HCT116 (cell line): ENCODE results near the gene UPK1B. TPM values are rescaled to one million over a fixed set of nuclear protein-coding genes. Genes with fewer than 3 reads are reported as not detected.

Experiments used
- ATAC-seq: fragments of 200-7000 bp; cut with Tn5 transposase; 2 replicates; pipeline ENCODE4 v1.9.1; 2020; ENCODE audit warnings: mild to moderate bottlenecking, moderate library complexity
- BruUV-seq: library from RNA; stranded (reverse); fragments of 400-500 nt; replicated peaks from 2 replicates; lab custom pipeline; 2021; lab: Mats Ljungman, UMichigan
- CTCF ChIA-PET: fragments of 300-600 bp; sonication (Branson Sonifier 250); formaldehyde crosslinking; loops from one replicate; lab custom pipeline; 2021; ENCODE audit warnings: antibody characterized with exemption; lab: Charles Lee
- POLR2A ChIA-PET: fragments of 300-600, 350-600 bp; sonication (Branson Sonifier 250); formaldehyde crosslinking; loops from one replicate; lab custom pipeline; 2021; ENCODE audit warnings: antibody characterized with exemption; lab: Charles Lee
- RAD21 ChIA-PET, 2 experiments: fragments of 300-600 bp; sonication (Branson Sonifier 250); formaldehyde crosslinking; loops; one replicate each; lab custom pipeline; 2023; ENCODE audit warnings: low total read pairs in 2 of 2; ENCODE audit not compliant: uncharacterized antibody in 2 of 2, unreplicated experiment in 2 of 2, low non-redundant PET in 1 of 2; lab: Charles Lee
- DNase-seq: peaks from one replicate; pipeline ENCODE4 v3.0.0-alpha.2; 2010; ENCODE audit warnings: low read depth, low spot score
- H2AFZ ChIP-seq: fragments of 200-600 bp; shearing (Covaris generic), sonication (generic); 2 replicates; pipeline ENCODE4 v1.6.1; 2017; ENCODE audit warnings: low read depth, mixed run types, mixed read lengths, antibody characterized with exemption, low read length; ENCODE audit not compliant: poor library complexity, severe bottlenecking
- H3K27ac ChIP-seq: 2 replicates; pipeline ENCODE4 v1.5.1; 2012; ENCODE audit warnings: low read depth, low read length
- H3K27me3 ChIP-seq: fragments of 200-600 bp; sonication (generic); 2 replicates; pipeline ENCODE4 v1.6.1; 2016; ENCODE audit warnings: mixed run types, low read length, mixed read lengths; ENCODE audit not compliant: insufficient read depth
- H3K36me3 ChIP-seq, 2 experiments: fragments of 200-500 bp in 1 of 2; fragments of 200-600 bp in 1 of 2; sonication (Bioruptor generic) in 1 of 2; sonication (generic) in 1 of 2; 2 replicates each; pipeline versions ENCODE4 v1.5.1 to v1.6.1; 2014 to 2016; ENCODE audit warnings: low read length in 2 of 2, inconsistent platforms in 1 of 2, mixed read lengths in 1 of 2, mixed run types in 1 of 2; ENCODE audit not compliant: insufficient read depth in 2 of 2, control insufficient read depth in 1 of 2
- H3K4me1 ChIP-seq, 2 experiments: fragments of 200-600 bp in 1 of 2; sonication (generic) in 1 of 2; 2 replicates each; pipeline versions ENCODE4 v1.5.1 to v1.6.1; 2012 to 2017; ENCODE audit warnings: low read length in 2 of 2, inconsistent platforms in 1 of 2, mild to moderate bottlenecking in 1 of 2, mixed read lengths in 1 of 2, mixed run types in 1 of 2, moderate library complexity in 1 of 2; ENCODE audit not compliant: insufficient read depth in 2 of 2, control insufficient read depth in 1 of 2
- H3K4me2 ChIP-seq: fragments of 200-600 bp; sonication (generic); 2 replicates; pipeline ENCODE4 v1.6.1; 2017; ENCODE audit warnings: mixed run types, low read length, mixed read lengths
- H3K4me3 ChIP-seq, 2 experiments: fragments of 200-600 bp in 1 of 2; sonication (generic) in 1 of 2; replicated peaks in 1 of 2; 2 replicates each; pipeline ENCODE4 v1.5.1; 2011 to 2016; ENCODE audit warnings: low read length in 2 of 2, control low read depth in 1 of 2, low read depth in 1 of 2, mild to moderate bottlenecking in 1 of 2, mixed read lengths in 1 of 2, mixed run types in 1 of 2
- H3K79me2 ChIP-seq: fragments of 200-600 bp; sonication (generic); 2 replicates; pipeline ENCODE4 v1.6.1; 2017; ENCODE audit warnings: mild to moderate bottlenecking, mixed run types, low read length, moderate library complexity, mixed read lengths; ENCODE audit not compliant: insufficient read depth
- H3K9ac ChIP-seq: fragments of 200-600 bp; sonication (generic); 2 replicates; pipeline ENCODE4 v1.6.1; 2016; ENCODE audit warnings: low read length, mixed read lengths
- H3K9me2 ChIP-seq: fragments of 200-600 bp; sonication (generic), shearing (Covaris generic); 2 replicates; pipeline ENCODE4 v1.6.1; 2017; ENCODE audit warnings: mixed run types, mild to moderate bottlenecking, moderate library complexity; ENCODE audit not compliant: insufficient read depth
- H3K9me3 ChIP-seq, 2 experiments: fragments of 200-500 bp in 1 of 2; fragments of 200-600 bp in 1 of 2; sonication (Bioruptor generic) in 1 of 2; sonication (generic) in 1 of 2; 2 replicates each; pipeline ENCODE4 v1.6.1; 2014 to 2017; ENCODE audit warnings: low read length in 2 of 2, mixed read lengths in 2 of 2, inconsistent platforms in 1 of 2, low read depth in 1 of 2, mild to moderate bottlenecking in 1 of 2, mixed run types in 1 of 2, moderate library complexity in 1 of 2; ENCODE audit not compliant: control insufficient read depth in 1 of 2, insufficient read depth in 1 of 2
- H4K20me1 ChIP-seq: fragments of 200-600 bp; sonication (generic), shearing (Covaris generic); 2 replicates; pipeline ENCODE4 v1.6.1; 2017; ENCODE audit warnings: mixed run types, mild to moderate bottlenecking, moderate library complexity; ENCODE audit not compliant: insufficient read depth
- CBX3 ChIP-seq: IDR thresholded peaks from 2 replicates; pipeline ENCODE4 v1.6.1; 2012; ENCODE audit warnings: low read depth
- EZH2 ChIP-seq: fragments of 200-600 bp; sonication (generic); IDR thresholded peaks from 2 replicates; pipeline ENCODE4 v1.6.1; 2017; ENCODE audit warnings: antibody characterized with exemption, mixed run types
- EZH2phosphoT487 ChIP-seq: fragments of 200-600 bp; IDR thresholded peaks from 2 replicates; pipeline ENCODE4 v1.6.1; 2018; ENCODE audit warnings: antibody characterized with exemption, borderline replicate concordance
- FOSL1 ChIP-seq: IDR thresholded peaks from 2 replicates; pipeline ENCODE4 v1.6.1; 2012; ENCODE audit warnings: low read depth
- JUND ChIP-seq: IDR thresholded peaks from 2 replicates; pipeline ENCODE4 v1.6.1; 2012
- POLR2A ChIP-seq: IDR thresholded peaks from 2 replicates; pipeline ENCODE4 v1.7.0; 2011; ENCODE audit warnings: borderline replicate concordance; ENCODE audit not compliant: insufficient read depth, insufficient read length; ENCODE audit errors: extremely low read depth
- POLR2AphosphoS5 ChIP-seq: IDR thresholded peaks from 2 replicates; pipeline ENCODE4 v1.6.1; 2011; ENCODE audit warnings: mild to moderate bottlenecking, low read depth, low read length, moderate library complexity
- SIN3A ChIP-seq: IDR thresholded peaks from 2 replicates; pipeline ENCODE4 v1.6.1; 2012; ENCODE audit warnings: low read depth
- SRF ChIP-seq: IDR thresholded peaks from 2 replicates; pipeline ENCODE4 v1.6.1; 2012; ENCODE audit warnings: low read depth
- TCF7L2 ChIP-seq: IDR thresholded peaks from 2 replicates; pipeline ENCODE4 v1.7.0; 2011; ENCODE audit warnings: borderline replicate concordance, inconsistent platforms; ENCODE audit not compliant: insufficient read depth, insufficient read length; ENCODE audit errors: extremely low read depth
- YY1 ChIP-seq: IDR thresholded peaks from 2 replicates; pipeline ENCODE4 v1.6.1; 2011; ENCODE audit warnings: low read length, low read depth, moderate library complexity, mild to moderate bottlenecking; ENCODE audit not compliant: insufficient replicate concordance; ENCODE audit errors: extremely low read depth
- ZFX ChIP-seq: fragments of 450-650 bp; IDR thresholded peaks from 2 replicates; pipeline ENCODE4 v1.6.1; 2017
- ZNF274 ChIP-seq: fragments of 200-500 bp; sonication (Bioruptor generic); IDR thresholded peaks from 2 replicates; pipeline ENCODE4 v1.6.1; 2014; ENCODE audit warnings: mild to moderate bottlenecking, low read depth, low read length, inconsistent platforms
- intact Hi-C: fragments of 100-400 bp; cut with micrococcal nuclease; formaldehyde crosslinking; loops from 2 replicates; pipeline ENCODE4 v1.10.0; 2022
- total RNA-seq: library from RNA; stranded (reverse); gene quantifications from one replicate; pipeline ENCODE4 v1.2.1, GENCODE V29; 2021; ENCODE audit not compliant: unreplicated experiment
- TF ChIP-seq, protein P1 (sequence below): IDR thresholded peaks from 2 replicates; pipeline ENCODE4 v1.6.1; 2012
- TF ChIP-seq, protein P2 (sequence below): IDR thresholded peaks from 2 replicates; pipeline ENCODE4 v1.6.1; 2011; ENCODE audit warnings: mild to moderate bottlenecking, low read length, moderate library complexity; ENCODE audit not compliant: insufficient replicate concordance; ENCODE audit errors: extremely low read depth
- TF ChIP-seq, protein P3 (sequence below), 3 experiments: fragments of 200-600 bp in 1 of 3; sonication (generic) in 1 of 3; IDR thresholded peaks in 2 of 3; conservative IDR thresholded peaks in 1 of 3; 2 replicates each; pipeline ENCODE4 v1.5.1; 2012 to 2017; ENCODE audit warnings: low read depth in 2 of 3, low read length in 2 of 3, antibody characterized with exemption in 1 of 3, borderline replicate concordance in 1 of 3, control low read depth in 1 of 3, mild to moderate bottlenecking in 1 of 3, mixed read lengths in 1 of 3, mixed run types in 1 of 3, moderate library complexity in 1 of 3; ENCODE audit not compliant: insufficient read depth in 1 of 3
- TF ChIP-seq, protein P4 (sequence below): IDR thresholded peaks from 2 replicates; pipeline ENCODE4 v1.6.1; 2012; ENCODE audit warnings: low read depth
- TF ChIP-seq, protein P5 (sequence below): IDR thresholded peaks from 2 replicates; pipeline ENCODE4 v1.6.1; 2012

Gene UPK1B
- total RNA-seq, 1 experiment from 2014 or later: not detected

DNA sequence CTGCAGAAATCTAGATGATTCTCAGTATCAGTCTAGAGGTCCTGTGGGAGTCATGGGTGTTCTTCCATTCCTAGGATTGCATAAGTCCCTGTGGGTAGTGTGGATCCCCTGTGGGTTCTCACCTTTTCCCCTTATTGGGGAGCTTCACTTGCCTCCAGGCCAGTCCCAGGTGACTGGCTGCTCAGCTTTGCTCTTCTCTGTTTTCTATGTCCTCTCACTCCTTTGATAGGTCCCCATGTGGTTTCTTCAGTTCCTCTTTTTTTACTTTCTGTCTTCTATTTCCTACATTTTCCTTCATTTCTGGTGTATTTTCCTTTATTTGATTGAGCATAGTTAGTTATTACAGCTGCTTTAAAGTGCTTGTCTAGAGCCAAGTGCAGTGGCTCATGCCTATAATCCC lies 16.5 kb upstream of the UPK1B start:
- Histone ChIP-seq H3K4me3 (no peak overlapping the region), H3K36me3 (no peaks in the 10 kb centered on the region), H2AFZ (no peak overlapping the region), H4K20me1 (no peaks in the 10 kb centered on the region), H3K27me3 (no peaks in the 10 kb centered on the region), H3K9me3 (no peaks in the 10 kb centered on the region), H3K9ac (no peak overlapping the region), H3K27ac (no peak overlapping the region), H3K9me2 (no peaks in the 10 kb centered on the region), H3K4me2 (no peak overlapping the region), H3K79me2 (no peaks in the 10 kb centered on the region), H3K4me1 (no peaks in the 10 kb centered on the region)
- TF ChIP-seq FOSL1 (no peak), SIN3A (no peak), JUND (no peak), EZH2 (no peak), SRF (no peak), CBX3 (no peak), ZNF274 (no peak), POLR2A (no peak), TCF7L2 (no peak), POLR2AphosphoS5 (no peak), YY1 (no peak), ZFX (no peak), EZH2phosphoT487 (no peak)
- TF ChIP-seq, protein P1, sequence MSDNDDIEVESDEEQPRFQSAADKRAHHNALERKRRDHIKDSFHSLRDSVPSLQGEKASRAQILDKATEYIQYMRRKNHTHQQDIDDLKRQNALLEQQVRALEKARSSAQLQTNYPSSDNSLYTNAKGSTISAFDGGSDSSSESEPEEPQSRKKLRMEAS: no peak
- TF ChIP-seq, protein P2, sequence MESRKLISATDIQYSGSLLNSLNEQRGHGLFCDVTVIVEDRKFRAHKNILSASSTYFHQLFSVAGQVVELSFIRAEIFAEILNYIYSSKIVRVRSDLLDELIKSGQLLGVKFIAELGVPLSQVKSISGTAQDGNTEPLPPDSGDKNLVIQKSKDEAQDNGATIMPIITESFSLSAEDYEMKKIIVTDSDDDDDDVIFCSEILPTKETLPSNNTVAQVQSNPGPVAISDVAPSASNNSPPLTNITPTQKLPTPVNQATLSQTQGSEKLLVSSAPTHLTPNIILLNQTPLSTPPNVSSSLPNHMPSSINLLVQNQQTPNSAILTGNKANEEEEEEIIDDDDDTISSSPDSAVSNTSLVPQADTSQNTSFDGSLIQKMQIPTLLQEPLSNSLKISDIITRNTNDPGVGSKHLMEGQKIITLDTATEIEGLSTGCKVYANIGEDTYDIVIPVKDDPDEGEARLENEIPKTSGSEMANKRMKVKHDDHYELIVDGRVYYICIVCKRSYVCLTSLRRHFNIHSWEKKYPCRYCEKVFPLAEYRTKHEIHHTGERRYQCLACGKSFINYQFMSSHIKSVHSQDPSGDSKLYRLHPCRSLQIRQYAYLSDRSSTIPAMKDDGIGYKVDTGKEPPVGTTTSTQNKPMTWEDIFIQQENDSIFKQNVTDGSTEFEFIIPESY: no peak
- TF ChIP-seq, protein P3, sequence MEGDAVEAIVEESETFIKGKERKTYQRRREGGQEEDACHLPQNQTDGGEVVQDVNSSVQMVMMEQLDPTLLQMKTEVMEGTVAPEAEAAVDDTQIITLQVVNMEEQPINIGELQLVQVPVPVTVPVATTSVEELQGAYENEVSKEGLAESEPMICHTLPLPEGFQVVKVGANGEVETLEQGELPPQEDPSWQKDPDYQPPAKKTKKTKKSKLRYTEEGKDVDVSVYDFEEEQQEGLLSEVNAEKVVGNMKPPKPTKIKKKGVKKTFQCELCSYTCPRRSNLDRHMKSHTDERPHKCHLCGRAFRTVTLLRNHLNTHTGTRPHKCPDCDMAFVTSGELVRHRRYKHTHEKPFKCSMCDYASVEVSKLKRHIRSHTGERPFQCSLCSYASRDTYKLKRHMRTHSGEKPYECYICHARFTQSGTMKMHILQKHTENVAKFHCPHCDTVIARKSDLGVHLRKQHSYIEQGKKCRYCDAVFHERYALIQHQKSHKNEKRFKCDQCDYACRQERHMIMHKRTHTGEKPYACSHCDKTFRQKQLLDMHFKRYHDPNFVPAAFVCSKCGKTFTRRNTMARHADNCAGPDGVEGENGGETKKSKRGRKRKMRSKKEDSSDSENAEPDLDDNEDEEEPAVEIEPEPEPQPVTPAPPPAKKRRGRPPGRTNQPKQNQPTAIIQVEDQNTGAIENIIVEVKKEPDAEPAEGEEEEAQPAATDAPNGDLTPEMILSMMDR (IDR thresholded peaks at IDR 0.05 in 2 of 3, conservative IDR thresholded peaks at IDR 0.05 in 1 of 3; ENCODE audit: borderline replicate concordance in 1 of 3, insufficient read depth in 1 of 3, low read depth in 2 of 3, low read length in 2 of 3): no peak
- TF ChIP-seq, protein P4, sequence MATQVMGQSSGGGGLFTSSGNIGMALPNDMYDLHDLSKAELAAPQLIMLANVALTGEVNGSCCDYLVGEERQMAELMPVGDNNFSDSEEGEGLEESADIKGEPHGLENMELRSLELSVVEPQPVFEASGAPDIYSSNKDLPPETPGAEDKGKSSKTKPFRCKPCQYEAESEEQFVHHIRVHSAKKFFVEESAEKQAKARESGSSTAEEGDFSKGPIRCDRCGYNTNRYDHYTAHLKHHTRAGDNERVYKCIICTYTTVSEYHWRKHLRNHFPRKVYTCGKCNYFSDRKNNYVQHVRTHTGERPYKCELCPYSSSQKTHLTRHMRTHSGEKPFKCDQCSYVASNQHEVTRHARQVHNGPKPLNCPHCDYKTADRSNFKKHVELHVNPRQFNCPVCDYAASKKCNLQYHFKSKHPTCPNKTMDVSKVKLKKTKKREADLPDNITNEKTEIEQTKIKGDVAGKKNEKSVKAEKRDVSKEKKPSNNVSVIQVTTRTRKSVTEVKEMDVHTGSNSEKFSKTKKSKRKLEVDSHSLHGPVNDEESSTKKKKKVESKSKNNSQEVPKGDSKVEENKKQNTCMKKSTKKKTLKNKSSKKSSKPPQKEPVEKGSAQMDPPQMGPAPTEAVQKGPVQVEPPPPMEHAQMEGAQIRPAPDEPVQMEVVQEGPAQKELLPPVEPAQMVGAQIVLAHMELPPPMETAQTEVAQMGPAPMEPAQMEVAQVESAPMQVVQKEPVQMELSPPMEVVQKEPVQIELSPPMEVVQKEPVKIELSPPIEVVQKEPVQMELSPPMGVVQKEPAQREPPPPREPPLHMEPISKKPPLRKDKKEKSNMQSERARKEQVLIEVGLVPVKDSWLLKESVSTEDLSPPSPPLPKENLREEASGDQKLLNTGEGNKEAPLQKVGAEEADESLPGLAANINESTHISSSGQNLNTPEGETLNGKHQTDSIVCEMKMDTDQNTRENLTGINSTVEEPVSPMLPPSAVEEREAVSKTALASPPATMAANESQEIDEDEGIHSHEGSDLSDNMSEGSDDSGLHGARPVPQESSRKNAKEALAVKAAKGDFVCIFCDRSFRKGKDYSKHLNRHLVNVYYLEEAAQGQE: no peak
- TF ChIP-seq, protein P5, sequence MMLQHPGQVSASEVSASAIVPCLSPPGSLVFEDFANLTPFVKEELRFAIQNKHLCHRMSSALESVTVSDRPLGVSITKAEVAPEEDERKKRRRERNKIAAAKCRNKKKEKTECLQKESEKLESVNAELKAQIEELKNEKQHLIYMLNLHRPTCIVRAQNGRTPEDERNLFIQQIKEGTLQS: no peak
- ChIA-PET CTCF (no interaction called here), RAD21 (no interaction called here), POLR2A (no interaction called here)
- intact Hi-C loops: no loop called here
- no peak for ATAC-seq
- no peak for DNase-seq
- BruUV-seq: no TSS peak
